AG09319 (cell line): ENCODE measurements around the gene DCC.

ENCODE experiments used
- DNase-seq: peaks from one replicate; pipeline ENCODE4 v3.0.0-alpha.2; 2010; ENCODE audit warnings: low read depth; ENCODE audit errors: extremely low read depth
- TF ChIP-seq, protein P1 (sequence below): IDR thresholded peaks from 2 replicates; pipeline ENCODE4 v1.5.1; 2011; ENCODE audit warnings: low read depth, mild to moderate bottlenecking, inconsistent platforms, low read length, moderate library complexity

The DCC gene

DNA sequence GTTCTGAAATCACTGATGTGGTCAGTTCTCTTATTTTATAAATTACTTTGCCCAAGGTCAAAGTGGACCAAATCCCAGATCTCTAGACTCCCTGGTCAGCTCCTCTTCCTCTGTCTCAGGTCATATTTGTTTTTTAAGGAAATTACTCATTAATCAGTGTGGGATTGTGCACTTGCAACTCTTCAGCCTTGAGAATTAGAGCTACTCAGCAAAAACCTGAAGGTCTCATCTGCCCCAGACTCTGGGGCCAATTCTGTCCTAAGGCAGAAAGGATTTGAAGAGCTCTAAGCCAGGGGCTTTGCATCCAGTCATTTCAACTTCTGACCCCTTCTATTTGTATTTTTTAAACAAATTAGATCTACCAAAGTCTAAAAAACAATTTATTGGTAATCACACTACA is 17.7 kb upstream of the DCC start:
- no peak for DNase-seq
- TF ChIP-seq, protein P1, sequence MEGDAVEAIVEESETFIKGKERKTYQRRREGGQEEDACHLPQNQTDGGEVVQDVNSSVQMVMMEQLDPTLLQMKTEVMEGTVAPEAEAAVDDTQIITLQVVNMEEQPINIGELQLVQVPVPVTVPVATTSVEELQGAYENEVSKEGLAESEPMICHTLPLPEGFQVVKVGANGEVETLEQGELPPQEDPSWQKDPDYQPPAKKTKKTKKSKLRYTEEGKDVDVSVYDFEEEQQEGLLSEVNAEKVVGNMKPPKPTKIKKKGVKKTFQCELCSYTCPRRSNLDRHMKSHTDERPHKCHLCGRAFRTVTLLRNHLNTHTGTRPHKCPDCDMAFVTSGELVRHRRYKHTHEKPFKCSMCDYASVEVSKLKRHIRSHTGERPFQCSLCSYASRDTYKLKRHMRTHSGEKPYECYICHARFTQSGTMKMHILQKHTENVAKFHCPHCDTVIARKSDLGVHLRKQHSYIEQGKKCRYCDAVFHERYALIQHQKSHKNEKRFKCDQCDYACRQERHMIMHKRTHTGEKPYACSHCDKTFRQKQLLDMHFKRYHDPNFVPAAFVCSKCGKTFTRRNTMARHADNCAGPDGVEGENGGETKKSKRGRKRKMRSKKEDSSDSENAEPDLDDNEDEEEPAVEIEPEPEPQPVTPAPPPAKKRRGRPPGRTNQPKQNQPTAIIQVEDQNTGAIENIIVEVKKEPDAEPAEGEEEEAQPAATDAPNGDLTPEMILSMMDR = no peak

DNA sequence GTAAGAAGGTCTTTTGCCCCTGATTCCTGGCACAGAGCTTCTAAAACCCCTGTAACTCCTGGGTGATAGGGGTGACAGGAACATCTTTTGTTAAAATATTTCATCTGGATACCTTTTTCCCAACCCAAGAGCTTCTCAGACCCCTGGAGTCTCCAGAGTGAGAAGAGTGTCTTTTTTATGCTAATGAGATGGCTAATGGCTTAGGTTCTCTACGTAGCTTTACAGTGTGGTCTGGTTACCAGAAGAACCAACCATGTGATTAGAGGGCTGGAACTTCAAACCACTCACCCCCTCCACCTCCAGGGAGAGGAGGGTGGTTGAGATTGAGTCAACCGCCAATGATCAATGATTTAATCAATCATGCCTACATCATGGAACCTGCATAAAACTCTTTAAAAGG is 16.2 kb upstream of the DCC start:
- TF ChIP-seq, protein P1 = no peak
- DNase-seq = no peak

DNA sequence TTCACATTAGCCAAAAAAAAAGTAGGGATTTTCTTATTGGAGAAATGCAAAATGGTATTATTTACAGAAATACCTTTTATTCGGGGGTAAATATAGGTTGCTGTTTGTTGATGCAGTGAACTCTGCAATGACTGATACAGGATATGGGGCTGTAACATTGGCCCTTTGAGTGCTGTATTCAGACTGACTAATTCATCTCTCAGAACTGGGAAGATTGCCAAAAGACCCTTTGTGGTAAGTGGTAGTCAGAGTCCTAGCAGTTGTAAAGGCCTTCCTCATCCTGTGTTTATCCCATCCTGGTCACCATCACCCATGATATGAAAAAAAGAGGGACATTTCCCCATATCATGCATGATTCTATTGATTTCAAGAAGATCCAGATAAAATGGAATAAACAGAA is 14.0 kb upstream of the DCC start:
- DNase-seq = no peak
- TF ChIP-seq, protein P1 = no peak

DNA sequence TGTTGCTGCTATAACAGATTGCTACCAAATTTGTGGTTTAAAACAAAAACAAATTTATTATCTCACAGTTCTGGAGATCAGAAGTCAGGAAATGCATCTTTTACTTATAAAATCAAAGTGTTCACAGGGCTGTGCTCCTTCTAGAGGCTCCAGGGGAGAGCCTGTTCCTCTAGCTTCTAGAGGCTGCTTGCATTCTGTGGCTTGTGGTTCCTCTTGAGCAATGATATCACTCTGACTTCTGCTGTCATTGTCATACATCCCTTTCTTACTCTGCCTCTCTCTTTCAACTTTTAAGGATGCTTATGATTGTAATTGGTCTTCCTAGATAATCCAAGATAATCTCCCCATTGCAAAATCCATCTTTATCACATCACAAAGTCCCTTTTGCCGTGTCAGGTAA is 6.1 kb upstream of the DCC start:
- DNase-seq = no peak
- TF ChIP-seq, protein P1 = no peak

DNA sequence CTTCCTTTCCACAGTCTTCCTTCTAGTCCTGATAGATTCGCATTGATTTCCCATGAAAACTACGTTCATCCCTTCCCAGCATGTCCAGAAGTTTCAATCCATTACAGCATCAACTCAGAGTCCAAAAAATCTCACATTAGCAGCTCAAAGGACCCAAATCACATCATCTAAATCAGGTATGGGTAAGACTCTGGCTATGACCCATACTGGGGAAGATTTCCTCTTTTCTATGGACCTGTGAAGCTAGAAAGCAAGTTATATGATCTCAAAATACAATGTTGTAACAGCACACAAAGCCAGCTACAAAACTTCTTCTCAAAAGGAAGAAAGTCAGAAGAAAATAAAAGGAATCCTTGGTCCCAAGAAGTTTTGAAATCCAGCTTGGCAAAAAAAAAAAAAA is 5.7 kb upstream of the DCC start:
- DNase-seq = no peak
- TF ChIP-seq, protein P1 = no peak

DNA sequence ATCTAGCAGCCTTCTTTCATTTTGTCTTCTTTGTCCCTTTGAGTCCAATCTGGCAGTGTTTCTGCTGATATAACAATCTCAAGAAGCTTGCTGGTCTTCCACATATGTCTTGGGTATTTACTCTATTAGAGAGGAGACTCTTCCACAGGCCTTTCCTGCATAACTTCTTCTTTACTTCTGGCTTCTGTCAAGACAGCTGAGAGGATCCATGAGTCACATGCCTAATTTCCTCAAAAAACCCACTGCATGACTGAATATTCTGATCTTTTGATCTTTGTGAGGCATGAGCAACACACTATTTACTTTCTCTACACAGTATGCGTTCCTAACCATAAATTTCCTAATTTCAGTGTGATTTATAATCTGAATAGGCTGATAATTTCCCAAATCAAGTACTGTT is 5.1 kb upstream of the DCC start:
- DNase-seq = no peak
- TF ChIP-seq, protein P1 = no peak

DNA sequence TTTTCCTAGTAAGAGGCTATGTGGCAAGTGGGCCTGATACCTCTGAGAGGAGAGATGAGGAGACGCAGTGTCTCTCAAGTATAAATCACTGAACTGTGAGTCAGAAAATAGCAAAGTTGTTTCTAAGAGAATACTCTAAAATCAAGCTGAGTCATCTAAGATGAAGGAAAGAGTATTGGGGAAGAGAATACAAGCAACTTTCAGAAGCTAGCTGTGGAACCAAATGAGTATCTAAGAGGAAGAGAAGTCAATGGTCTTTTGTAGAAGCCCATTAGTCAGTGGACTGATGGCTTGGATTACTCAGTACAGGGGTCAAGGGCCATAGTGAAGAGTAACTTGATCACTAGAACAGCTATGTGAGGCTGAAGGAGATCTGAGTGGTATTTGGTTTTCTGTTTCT is 2.7 kb upstream of the DCC start:
- TF ChIP-seq, protein P1 = no peak
- no peak for DNase-seq
